ENCODE measurements around the gene B3GNT8. TPM values are rescaled to one million over a fixed set of nuclear protein-coding genes. Genes with fewer than 3 reads are reported as not detected.

Gene B3GNT8
- total and polyA plus RNA-seq, 3 experiments from 2014 or later = 0.66 to 11.1 (median 0.91) TPM

- CTCF ChIA-PET = no interaction called here
- Histone ChIP-seq H3K27ac (ENCODE audit: low read depth, low read length) (no peak overlapping the region), H3K4me3 (ENCODE audit: low read length) (no peak overlapping the region), H3K27me3 (ENCODE audit: insufficient read depth, low read length, poor library complexity, severe bottlenecking) (no peaks in the 10 kb centered on the region), H3K4me1 (ENCODE audit: insufficient read depth, low read length) (no peaks in the 10 kb centered on the region), H3K36me3 (ENCODE audit: insufficient read depth, low read length) (peaks cover 37% of the 10 kb centered on the region), H3K9me3 (ENCODE audit: low read length) (no peaks in the 10 kb centered on the region)
- Mint-ChIP-seq H3K27me3 (no peaks in the 10 kb centered on the region), H3K4me1 (peaks cover 0 to 2% (median 0%) of the 10 kb centered on the region in 3 donors), H3K4me3 (no peak overlapping the region), H3K36me3 (peaks cover 0 to 84% (median 10%) of the 10 kb centered on the region in 3 donors), H3K27ac (peak overlapping the region in 1 of 8 donors; percentile 64), H3K9me3 (no peaks in the 10 kb centered on the region)
- POLR2A ChIA-PET = no interaction called here
- DNase-seq = no peak
Measured at GRCh38 chr19:41416194-41416674, 10.9 kb downstream of the B3GNT8 start.

- Mint-ChIP-seq H3K36me3 (peaks cover 0 to 83% (median 10%) of the 10 kb centered on the region in 3 donors), H3K27ac (no peak overlapping the region), H3K4me3 (no peak overlapping the region), H3K4me1 (peaks cover 2 to 5% (median 3%) of the 10 kb centered on the region in 3 donors), H3K9me3 (no peaks in the 10 kb centered on the region), H3K27me3 (no peaks in the 10 kb centered on the region)
- no peak overlapping the region for H3K27ac ChIP-seq (ENCODE audit: low read depth, low read length)
- CTCF ChIA-PET = no interaction called here
- POLR2A ChIA-PET = no interaction called here
- no peaks in the 10 kb centered on the region for H3K27me3 ChIP-seq (ENCODE audit: insufficient read depth, low read length, poor library complexity, severe bottlenecking)
- no peaks in the 10 kb centered on the region for H3K4me1 ChIP-seq (ENCODE audit: insufficient read depth, low read length)
- no peak for DNase-seq
- no peaks in the 10 kb centered on the region for H3K9me3 ChIP-seq (ENCODE audit: low read length)
- H3K4me3 ChIP-seq (ENCODE audit: low read length) = no peak overlapping the region
- H3K36me3 ChIP-seq (ENCODE audit: insufficient read depth, low read length) = peaks cover 32% of the 10 kb centered on the region
Measured at GRCh38 chr19:41415154-41415571, 12.0 kb downstream of the B3GNT8 start.

GRCh38 chr19:41414461-41414860, 12.7 kb downstream of the B3GNT8 start:
- Mint-ChIP-seq H3K36me3 (peaks cover 0 to 81% (median 10%) of the 10 kb centered on the region in 3 donors), H3K27me3 (no peaks in the 10 kb centered on the region), H3K27ac (peak overlapping the region in 2 of 8 donors; percentile 70 to 79), H3K4me1 (peaks cover 8 to 11% (median 9%) of the 10 kb centered on the region in 3 donors), H3K9me3 (no peaks in the 10 kb centered on the region), H3K4me3 (no peak overlapping the region)
- ChIA-PET POLR2A (no interaction called here), CTCF (no interaction called here)
- Histone ChIP-seq H3K27me3 (ENCODE audit: insufficient read depth, low read length, poor library complexity, severe bottlenecking) (no peaks in the 10 kb centered on the region), H3K36me3 (ENCODE audit: insufficient read depth, low read length) (peaks cover 27% of the 10 kb centered on the region), H3K9me3 (ENCODE audit: low read length) (no peaks in the 10 kb centered on the region), H3K4me3 (ENCODE audit: low read length) (no peak overlapping the region), H3K27ac (ENCODE audit: low read depth, low read length) (no peak overlapping the region), H3K4me1 (ENCODE audit: insufficient read depth, low read length) (peaks cover 5% of the 10 kb centered on the region)
- DNase-seq = no peak

GRCh38 chr19:41413947-41414346, 13.2 kb downstream of the B3GNT8 start:
- Histone ChIP-seq H3K4me3 (ENCODE audit: low read length) (no peak overlapping the region), H3K4me1 (ENCODE audit: insufficient read depth, low read length) (peaks cover 5% of the 10 kb centered on the region), H3K27ac (ENCODE audit: low read depth, low read length) (no peak overlapping the region), H3K27me3 (ENCODE audit: insufficient read depth, low read length, poor library complexity, severe bottlenecking) (no peaks in the 10 kb centered on the region), H3K9me3 (ENCODE audit: low read length) (no peaks in the 10 kb centered on the region), H3K36me3 (ENCODE audit: insufficient read depth, low read length) (peaks cover 27% of the 10 kb centered on the region)
- Mint-ChIP-seq H3K36me3 (peaks cover 0 to 79% (median 10%) of the 10 kb centered on the region in 3 donors), H3K4me1 (peaks cover 11 to 16% (median 13%) of the 10 kb centered on the region in 3 donors), H3K27ac (peak overlapping the region in 1 of 8 donors; percentile 87), H3K4me3 (no peak overlapping the region), H3K27me3 (no peaks in the 10 kb centered on the region), H3K9me3 (no peaks in the 10 kb centered on the region)
- ChIA-PET POLR2A (no interaction called here), CTCF (no interaction called here)
- DNase-seq = no peak

GRCh38 chr19:41412953-41413352, 14.2 kb downstream of the B3GNT8 start:
- Histone ChIP-seq H3K9me3 (ENCODE audit: low read length) (no peaks in the 10 kb centered on the region), H3K36me3 (ENCODE audit: insufficient read depth, low read length) (peaks cover 27% of the 10 kb centered on the region), H3K4me1 (ENCODE audit: insufficient read depth, low read length) (peaks cover 5% of the 10 kb centered on the region), H3K4me3 (ENCODE audit: low read length) (no peak overlapping the region), H3K27me3 (ENCODE audit: insufficient read depth, low read length, poor library complexity, severe bottlenecking) (no peaks in the 10 kb centered on the region), H3K27ac (ENCODE audit: low read depth, low read length) (no peak overlapping the region)
- ChIA-PET CTCF (interaction anchor here (0.9 kb wide), 1 partner anchor 49 kb away, joined by 3 read pairs; the partner anchor contains the start of gene B9D2), POLR2A (no interaction called here)
- Mint-ChIP-seq H3K9me3 (no peaks in the 10 kb centered on the region), H3K27me3 (no peaks in the 10 kb centered on the region), H3K36me3 (peaks cover 0 to 69% (median 7%) of the 10 kb centered on the region in 3 donors), H3K4me1 (peaks cover 11 to 18% (median 13%) of the 10 kb centered on the region in 3 donors), H3K4me3 (no peak overlapping the region), H3K27ac (no peak overlapping the region)
- no peak for DNase-seq

- Histone ChIP-seq H3K27me3 (ENCODE audit: insufficient read depth, low read length, poor library complexity, severe bottlenecking) (no peaks in the 10 kb centered on the region), H3K4me1 (ENCODE audit: insufficient read depth, low read length) (peaks cover 5% of the 10 kb centered on the region), H3K9me3 (ENCODE audit: low read length) (no peaks in the 10 kb centered on the region), H3K4me3 (ENCODE audit: low read length) (no peak overlapping the region), H3K36me3 (ENCODE audit: insufficient read depth, low read length) (peaks cover 27% of the 10 kb centered on the region), H3K27ac (ENCODE audit: low read depth, low read length) (no peak overlapping the region)
- peaks cover 0 to 65% (median 8%) of the 10 kb centered on the region in 3 donors for H3K36me3 Mint-ChIP-seq
- CTCF ChIA-PET = no interaction called here
- no peaks in the 10 kb centered on the region for H3K27me3 Mint-ChIP-seq
- no peak overlapping the region for H3K27ac Mint-ChIP-seq
- no peak overlapping the region for H3K4me3 Mint-ChIP-seq
- no peaks in the 10 kb centered on the region for H3K9me3 Mint-ChIP-seq
- POLR2A ChIA-PET = no interaction called here
- DNase-seq = no peak
- H3K4me1 Mint-ChIP-seq = peaks cover 13 to 20% (median 14%) of the 10 kb centered on the region in 3 donors
Measured at GRCh38 chr19:41411968-41412265, 15.3 kb downstream of the B3GNT8 start.

GRCh38 chr19:41411100-41411967, 15.8 kb downstream of the B3GNT8 start:
- H3K4me1 ChIP-seq (ENCODE audit: insufficient read depth, low read length) = peaks cover 5% of the 10 kb centered on the region
- CTCF ChIA-PET = no interaction called here
- H3K36me3 Mint-ChIP-seq = peaks cover 0 to 63% (median 8%) of the 10 kb centered on the region in 3 donors

GRCh38 chr19:41410336-41411054, 16.7 kb downstream of the B3GNT8 start:
- H3K9me3 Mint-ChIP-seq = no peaks in the 10 kb centered on the region
- CTCF ChIA-PET = interaction anchor here (0.6 kb wide), 1 partner anchor 19 kb away, joined by 3 read pairs; no protein-coding TSS in a partner anchor

More at GRCh38 chr19:41411100-41411967, 15.8 kb downstream of the B3GNT8 start:
- Histone ChIP-seq H3K4me3 (ENCODE audit: low read length) (no peak overlapping the region), H3K27me3 (ENCODE audit: insufficient read depth, low read length, poor library complexity, severe bottlenecking) (no peaks in the 10 kb centered on the region), H3K9me3 (ENCODE audit: low read length) (no peaks in the 10 kb centered on the region), H3K27ac (ENCODE audit: low read depth, low read length) (no peak overlapping the region), H3K36me3 (ENCODE audit: insufficient read depth, low read length) (peaks cover 24% of the 10 kb centered on the region)
- DNase-seq = no peak
- Mint-ChIP-seq H3K27ac (no peak overlapping the region), H3K4me3 (no peak overlapping the region), H3K27me3 (no peaks in the 10 kb centered on the region), H3K4me1 (peaks cover 13 to 22% (median 14%) of the 10 kb centered on the region in 3 donors), H3K9me3 (no peaks in the 10 kb centered on the region)
- POLR2A ChIA-PET = no interaction called here

More at GRCh38 chr19:41410336-41411054, 16.7 kb downstream of the B3GNT8 start:
- H3K27ac Mint-ChIP-seq = peak overlapping the region in 2 of 8 donors; percentile 12 to 87
- Histone ChIP-seq H3K4me1 (ENCODE audit: insufficient read depth, low read length) (peaks cover 5% of the 10 kb centered on the region), H3K27ac (ENCODE audit: low read depth, low read length) (no peak overlapping the region), H3K36me3 (ENCODE audit: insufficient read depth, low read length) (peaks cover 21% of the 10 kb centered on the region), H3K9me3 (ENCODE audit: low read length) (no peaks in the 10 kb centered on the region), H3K27me3 (ENCODE audit: insufficient read depth, low read length, poor library complexity, severe bottlenecking) (no peaks in the 10 kb centered on the region), H3K4me3 (ENCODE audit: low read length) (no peak overlapping the region)
- peaks cover 13 to 22% (median 14%) of the 10 kb centered on the region in 3 donors for H3K4me1 Mint-ChIP-seq
- H3K36me3 Mint-ChIP-seq = peaks cover 0 to 58% (median 8%) of the 10 kb centered on the region in 3 donors
- DNase-seq = no peak
- POLR2A ChIA-PET = no interaction called here
- H3K4me3 Mint-ChIP-seq = no peak overlapping the region
- no peaks in the 10 kb centered on the region for H3K27me3 Mint-ChIP-seq

Data from CD8-positive, alpha-beta memory T cell (primary cell).